NCI-H2029 (cell line): ENCODE data around the gene SLC6A18.

Experiments used
- DNase-seq: peaks from one replicate; lab custom pipeline; 2025; lab: John Stamatoyannopoulos, UW

Gene SLC6A18

DNA sequence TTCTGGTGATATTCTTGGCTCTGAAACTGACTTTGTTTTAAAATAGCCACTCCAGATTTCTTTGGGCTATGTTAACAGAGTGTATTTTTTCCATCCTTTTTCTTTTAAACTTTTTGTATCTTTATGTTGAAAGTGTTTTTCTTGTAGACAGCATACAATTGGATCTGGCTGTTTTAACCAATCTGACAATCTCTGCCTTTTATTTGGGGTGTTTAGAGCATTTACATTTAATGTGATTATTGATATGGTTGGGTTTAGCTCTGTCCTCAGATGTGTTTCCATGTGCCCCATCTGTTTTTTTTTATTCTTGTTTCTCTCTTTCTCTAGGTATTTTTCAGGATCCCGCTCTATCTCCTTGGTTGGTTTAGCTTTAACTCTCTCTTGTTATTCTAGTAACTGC lies 10.7 kb downstream of the SLC6A18 start:
- no peak for DNase-seq

GRCh38 chr5:1239505-1240251 lies 14.5 kb downstream of the SLC6A18 start:
- DNase-seq, result peak; percentile 25

DNA sequence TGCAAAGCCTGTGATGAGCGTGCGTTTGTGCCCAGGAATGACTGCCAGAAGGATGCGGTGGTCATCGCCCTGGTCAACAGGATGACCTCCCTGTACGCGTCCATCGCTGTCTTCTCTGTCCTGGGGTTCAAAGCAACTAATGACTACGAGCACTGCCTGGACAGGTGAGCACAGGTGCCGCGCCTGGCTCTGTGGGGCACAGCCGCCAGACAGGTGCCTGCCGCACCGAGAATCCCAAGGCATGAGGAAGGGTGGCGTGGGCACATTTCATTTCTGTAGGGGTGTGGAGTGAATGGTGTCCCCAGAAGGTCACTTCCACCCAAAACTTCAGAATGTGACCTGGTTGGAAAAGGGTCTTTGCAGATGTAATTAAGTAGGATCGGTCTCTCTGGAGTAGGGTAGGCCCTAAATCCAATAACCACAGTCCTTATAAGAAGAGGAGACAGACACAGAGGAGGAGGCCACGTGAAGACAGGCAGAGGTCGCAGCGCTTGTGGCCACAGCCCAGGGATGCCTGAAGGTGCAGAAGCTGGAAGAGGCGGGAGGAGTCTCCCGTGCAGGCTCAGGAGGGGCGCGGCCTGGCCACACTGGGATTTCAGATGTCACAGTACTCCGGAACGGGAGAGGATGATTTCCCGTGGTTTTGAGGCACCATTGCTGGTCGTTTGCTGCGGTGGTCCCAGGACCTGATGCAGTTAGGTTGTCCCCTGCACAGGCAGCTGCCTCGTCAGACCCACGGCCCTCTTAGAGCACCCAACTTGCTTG lies 15.5 kb downstream of the SLC6A18 start:
- DNase-seq, result no peak

- DNase-seq, result no peak
These were observed 16.4 kb downstream of the SLC6A18 start for GRCh38 chr5:1241509-1242080.

- no peak for DNase-seq
These were observed 17.7 kb downstream of the SLC6A18 start for GRCh38 chr5:1242733-1243486.

DNA sequence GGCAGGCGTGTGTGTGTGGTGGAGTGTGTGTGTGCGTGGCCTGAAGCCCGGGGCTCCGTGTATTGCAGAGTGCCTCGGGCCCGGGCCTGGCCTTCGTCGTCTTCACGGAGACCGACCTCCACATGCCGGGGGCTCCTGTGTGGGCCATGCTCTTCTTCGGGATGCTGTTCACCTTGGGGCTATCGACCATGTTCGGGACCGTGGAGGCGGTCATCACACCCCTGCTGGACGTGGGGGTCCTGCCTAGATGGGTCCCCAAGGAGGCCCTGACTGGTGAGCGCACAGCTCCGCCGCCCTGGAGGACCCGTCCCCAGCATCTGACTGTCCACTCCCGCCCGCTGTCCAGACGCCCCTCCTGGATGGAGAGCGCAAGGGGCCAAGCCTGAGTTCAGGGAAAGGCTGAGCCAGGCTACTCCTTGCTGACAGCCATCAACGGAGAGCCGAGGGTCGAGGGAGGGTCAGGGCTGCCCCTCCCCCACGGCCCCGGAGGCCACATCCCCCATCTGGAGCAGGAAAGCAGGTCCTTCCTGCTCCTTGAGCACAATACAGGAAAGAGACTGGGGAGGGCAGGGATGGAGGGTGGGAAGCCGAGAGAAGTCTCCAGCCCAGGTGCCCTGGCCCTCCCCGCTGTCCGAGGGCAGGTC lies 18.4 kb downstream of the SLC6A18 start:
- DNase-seq, result no peak

GRCh38 chr5:1244255-1244654 lies 19.1 kb downstream of the SLC6A18 start:
- no peak for DNase-seq

DNA sequence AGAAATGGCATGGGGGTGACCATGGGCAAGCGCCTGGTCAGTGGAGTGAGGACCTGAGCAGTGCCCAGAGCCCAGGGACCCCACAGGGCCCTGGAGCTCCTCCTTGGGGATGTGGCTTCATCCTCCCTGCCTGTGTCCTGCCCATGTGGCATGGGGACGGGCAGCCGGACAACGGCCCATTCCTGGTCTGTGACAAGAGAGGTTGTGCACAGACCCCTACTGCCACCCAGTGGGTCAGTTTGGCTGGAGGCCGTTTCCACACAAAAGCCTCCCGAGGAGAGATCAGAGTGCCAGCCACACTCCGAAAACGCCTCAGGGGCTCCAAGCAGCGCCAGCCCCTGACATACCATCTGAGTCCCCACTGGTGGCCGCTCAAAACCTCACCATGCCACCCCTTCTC lies 19.8 kb downstream of the SLC6A18 start:
- no peak for DNase-seq

DNA sequence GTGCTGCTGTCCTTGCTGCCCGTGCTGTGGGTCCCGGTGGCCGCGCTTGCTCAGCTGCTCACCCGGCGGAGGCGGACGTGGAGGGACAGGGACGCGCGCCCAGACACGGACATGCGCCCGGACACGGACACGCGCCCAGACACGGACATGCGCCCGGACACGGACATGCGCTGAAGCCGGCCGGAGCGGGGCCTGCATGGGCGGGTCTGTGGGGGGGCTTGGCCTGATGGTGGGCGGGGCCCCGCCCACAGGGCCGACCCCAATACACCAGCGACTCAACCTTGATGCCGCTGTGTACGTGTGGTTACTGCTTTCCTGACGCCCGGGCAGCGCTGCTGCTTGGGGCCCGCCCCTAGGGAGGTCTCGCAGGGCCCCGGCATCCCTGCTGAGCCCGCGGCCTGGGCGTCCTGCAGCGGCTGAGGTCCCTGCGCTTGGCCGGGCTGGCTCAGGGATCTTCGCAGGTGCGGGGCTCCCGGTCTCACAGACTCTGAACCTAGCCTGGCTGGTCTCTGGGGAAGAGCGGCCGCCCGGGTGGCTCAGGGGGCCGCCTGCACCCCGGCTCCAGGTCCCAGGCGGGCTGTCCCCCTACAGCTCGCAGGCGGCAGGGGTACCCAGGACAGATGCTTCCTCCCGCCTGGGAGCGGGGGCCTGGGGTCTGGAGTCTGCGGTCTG lies 20.9 kb downstream of the SLC6A18 start:
- DNase-seq, result no peak

DNA sequence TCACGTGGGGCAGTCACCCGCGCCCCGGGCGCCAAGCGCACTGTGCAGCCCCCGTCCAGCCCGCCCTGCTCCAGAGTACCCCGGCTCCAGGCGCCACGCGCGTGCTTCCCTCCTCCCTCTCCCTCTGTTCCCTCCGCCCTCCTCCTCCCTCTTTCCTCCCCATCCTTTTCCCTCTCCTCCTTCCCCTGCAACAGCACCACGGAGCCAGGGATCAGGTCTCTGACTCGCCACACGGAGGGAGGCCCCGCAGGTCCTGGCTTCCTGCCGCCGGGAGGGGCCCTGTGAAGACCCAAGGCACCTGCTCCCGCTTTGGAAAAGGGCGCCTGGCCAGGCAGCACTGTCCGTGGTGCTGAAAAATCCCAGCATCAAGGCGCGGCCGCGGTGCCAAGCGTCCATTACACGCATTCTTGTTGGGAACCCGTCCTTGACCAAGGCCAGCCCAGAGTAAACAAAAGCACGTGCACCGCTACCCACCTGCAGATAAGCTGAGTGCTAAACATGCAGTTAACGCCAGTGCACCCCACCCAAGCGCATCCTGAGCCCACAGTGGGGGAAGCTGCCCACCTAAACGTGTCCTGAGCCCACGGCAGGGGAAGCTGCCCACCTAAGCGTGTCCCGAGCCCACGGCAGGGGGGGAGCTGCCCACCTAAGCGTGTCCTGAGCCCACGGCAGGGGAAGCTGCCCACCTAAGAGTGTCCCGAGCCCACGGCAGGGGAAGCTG lies 21.7 kb downstream of the SLC6A18 start:
- peak; percentile 13 for DNase-seq

DNA sequence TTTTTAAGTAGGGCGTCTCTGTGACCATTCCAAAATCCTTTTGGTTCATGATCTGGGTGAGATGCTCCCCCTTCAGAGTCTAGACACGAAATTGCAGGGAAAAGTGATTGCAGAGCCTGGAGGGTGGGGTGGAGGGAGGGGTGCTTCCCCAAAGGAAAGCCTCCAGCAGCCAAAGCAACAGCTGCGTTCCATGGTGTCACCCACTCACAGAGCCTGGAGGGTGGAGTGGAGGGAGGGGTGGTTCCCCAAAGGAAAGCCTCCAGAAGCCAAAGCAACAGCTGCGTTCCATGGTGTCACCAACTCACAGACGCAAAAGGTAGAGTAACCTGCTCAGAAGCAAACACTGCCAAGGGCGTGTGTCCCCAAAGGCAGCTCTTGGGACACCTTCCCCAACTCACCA lies 22.6 kb downstream of the SLC6A18 start:
- no peak for DNase-seq

GRCh38 chr5:1249366-1250280 lies 24.4 kb downstream of the SLC6A18 start:
- no peak for DNase-seq

- DNase-seq, result no peak
These were observed 26.7 kb downstream of the SLC6A18 start for GRCh38 chr5:1251678-1252580.

- no peak for DNase-seq
These were observed 27.5 kb downstream of the SLC6A18 start for GRCh38 chr5:1252681-1253080.

DNA sequence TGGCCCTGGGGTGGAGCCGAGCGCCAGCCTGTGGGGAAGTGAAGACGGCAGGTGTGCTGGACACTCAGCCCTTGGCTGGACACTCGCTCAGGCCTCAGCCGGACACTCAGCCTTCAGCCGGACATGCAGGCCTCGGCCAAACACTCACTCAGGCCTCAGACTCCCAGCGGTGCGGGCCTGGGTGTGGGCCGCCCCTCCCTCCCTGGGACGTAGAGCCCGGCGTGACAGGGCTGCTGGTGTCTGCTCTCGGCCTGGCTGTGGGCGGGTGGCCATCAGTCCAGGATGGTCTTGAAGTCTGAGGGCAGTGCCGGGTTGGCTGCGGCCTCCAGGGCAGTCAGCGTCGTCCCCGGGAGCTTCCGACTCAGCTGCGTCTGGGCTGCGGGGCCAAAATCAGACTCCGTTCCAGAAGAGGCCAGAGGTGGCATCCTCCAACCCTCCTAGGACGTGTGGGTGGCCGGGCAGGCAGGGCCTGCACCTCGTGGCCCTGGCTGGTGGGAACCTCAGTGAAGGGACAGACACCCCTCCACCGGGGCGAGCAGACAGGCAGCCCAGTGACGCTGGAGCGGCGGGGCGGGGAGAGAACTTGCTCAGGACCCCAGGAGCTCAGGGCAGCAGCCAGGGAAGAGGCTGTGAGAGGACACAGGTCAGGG lies 28.4 kb downstream of the SLC6A18 start:
- no peak for DNase-seq

DNA sequence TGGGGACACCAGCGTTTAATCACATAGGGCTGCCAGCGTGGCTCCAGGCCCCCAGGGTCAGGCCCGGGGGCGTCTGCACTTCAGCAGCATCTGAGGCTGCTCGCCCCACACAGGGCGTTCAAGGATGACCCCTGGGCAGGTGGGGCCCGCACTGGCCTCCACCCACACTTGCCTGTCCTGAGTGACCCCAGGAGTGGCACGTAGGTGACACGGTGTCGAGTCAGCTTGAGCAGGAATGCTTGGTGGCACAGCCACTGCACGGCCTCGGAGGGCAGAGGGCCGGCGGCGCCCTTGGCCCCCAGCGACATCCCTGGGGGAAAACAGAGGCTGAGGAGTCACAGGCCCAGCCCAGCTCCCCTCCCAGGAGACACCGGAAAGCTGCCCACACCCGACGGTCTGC lies 29.0 kb downstream of the SLC6A18 start:
- no peak for DNase-seq

DNA sequence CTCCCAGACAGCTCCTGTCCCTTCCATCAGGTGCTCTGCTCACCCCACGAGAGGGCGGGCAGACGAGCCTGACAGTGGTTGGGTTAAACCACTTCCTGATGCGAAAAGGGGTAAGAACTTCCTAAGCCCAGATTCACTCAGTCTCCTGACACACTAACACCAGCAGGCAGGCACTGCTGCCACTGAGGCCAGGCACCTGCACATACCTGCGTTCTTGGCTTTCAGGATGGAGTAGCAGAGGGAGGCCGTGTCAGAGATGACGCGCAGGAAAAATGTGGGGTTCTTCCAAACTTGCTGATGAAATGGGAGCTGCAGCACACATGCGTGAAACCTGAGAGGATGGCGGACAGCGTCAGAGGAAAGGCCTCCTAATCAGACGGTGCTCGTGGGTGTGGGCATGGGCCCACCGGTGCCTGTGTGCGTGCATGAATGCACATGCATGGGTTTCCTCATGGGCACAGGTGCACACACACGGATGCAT lies 29.9 kb downstream of the SLC6A18 start:
- DNase-seq, result no peak

- DNase-seq, result no peak
These were observed 31.6 kb downstream of the SLC6A18 start for GRCh38 chr5:1256776-1257175.
